ENCODE data around the gene CCDC200.
"Not testable (repeated sequence)": the region's sequence is repeated elsewhere in the genome, so short reads cannot be mapped to it uniquely, and the experiment has no call there.

DNA sequence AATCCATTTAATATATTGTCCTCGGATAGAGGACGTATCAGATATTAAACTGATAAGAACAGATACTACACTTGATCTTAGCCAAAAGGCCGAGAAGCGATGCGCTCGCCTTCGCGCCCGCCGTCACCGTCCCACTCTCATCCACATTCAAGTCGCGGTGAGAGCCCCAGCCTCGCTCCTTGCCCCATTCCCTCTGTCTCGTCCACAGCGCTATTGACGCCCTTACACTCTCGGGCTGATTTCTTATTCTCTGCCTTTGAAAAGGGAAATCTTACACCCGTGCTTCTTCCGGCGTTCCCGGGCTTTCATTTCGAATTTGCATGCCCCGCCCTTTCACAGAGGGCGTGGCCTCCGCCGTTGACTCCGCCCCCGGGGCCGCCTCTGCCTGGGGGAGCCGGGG, 5.5 kb upstream of the CCDC200 start, which contains the start of gene RNU2-1:
- TF ChIP-seq, protein P1, sequence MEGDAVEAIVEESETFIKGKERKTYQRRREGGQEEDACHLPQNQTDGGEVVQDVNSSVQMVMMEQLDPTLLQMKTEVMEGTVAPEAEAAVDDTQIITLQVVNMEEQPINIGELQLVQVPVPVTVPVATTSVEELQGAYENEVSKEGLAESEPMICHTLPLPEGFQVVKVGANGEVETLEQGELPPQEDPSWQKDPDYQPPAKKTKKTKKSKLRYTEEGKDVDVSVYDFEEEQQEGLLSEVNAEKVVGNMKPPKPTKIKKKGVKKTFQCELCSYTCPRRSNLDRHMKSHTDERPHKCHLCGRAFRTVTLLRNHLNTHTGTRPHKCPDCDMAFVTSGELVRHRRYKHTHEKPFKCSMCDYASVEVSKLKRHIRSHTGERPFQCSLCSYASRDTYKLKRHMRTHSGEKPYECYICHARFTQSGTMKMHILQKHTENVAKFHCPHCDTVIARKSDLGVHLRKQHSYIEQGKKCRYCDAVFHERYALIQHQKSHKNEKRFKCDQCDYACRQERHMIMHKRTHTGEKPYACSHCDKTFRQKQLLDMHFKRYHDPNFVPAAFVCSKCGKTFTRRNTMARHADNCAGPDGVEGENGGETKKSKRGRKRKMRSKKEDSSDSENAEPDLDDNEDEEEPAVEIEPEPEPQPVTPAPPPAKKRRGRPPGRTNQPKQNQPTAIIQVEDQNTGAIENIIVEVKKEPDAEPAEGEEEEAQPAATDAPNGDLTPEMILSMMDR (conservative IDR thresholded peaks at IDR 0.05; ENCODE audit: low read length), result not testable (repeated sequence)
- not testable (repeated sequence) for TF ChIP-seq EZH2phosphoT487 (IDR thresholded peaks at IDR 0.05; ENCODE audit: borderline replicate concordance, low read depth, low read length)

All from OCI-LY7 (cell line).